G401 (cell line): Measurements from ENCODE around the gene OR51F1. TPM values are rescaled to one million over a fixed set of nuclear protein-coding genes. Genes with fewer than 3 reads are reported as not detected.

Source experiments
- total RNA-seq: library from RNA; depleted of rRNA; stranded (reverse); fragments of >200 nt; shearing (Covaris generic); gene quantifications from 2 replicates; pipeline ENCODE4 v1.2.3, GENCODE V29; 2014; rRNA removed

The OR51F1 gene
- total RNA-seq, 1 experiment from 2014 or later = not detected

Other genes starting within 250 kb of the OR51F1 start
- gene OR52M1, start 224.7 kb downstream of the OR51F1 start, total RNA-seq = not detected in 2 replicates
- not detected in 2 replicates for gene OR52I2, start 188.2 kb downstream of the OR51F1 start, total RNA-seq
- gene OR52I1, start 175.9 kb downstream of the OR51F1 start, total RNA-seq = not detected in 2 replicates
- 9.2 and 33.6 TPM in 2 replicates for gene TRIM68, start 161.7 kb downstream of the OR51F1 start, total RNA-seq
- not detected in 2 replicates for gene OR51D1, start 132.5 kb downstream of the OR51F1 start, total RNA-seq
- not detected in 2 replicates for gene OR51E1, start 126.0 kb downstream of the OR51F1 start, total RNA-seq
- gene OR51E2, start 72.1 kb downstream of the OR51F1 start, total RNA-seq = not detected in 2 replicates
- gene MMP26, start 65.2 kb downstream of the OR51F1 start, total RNA-seq = not detected in 2 replicates
- gene OR52R1, start 34.4 kb upstream of the OR51F1 start, total RNA-seq = not detected in 2 replicates
- not detected in 2 replicates for gene OR51F2, start 51.4 kb upstream of the OR51F1 start, total RNA-seq
- gene OR51S1, start 79.3 kb upstream of the OR51F1 start, total RNA-seq = not detected in 2 replicates
- not detected in 2 replicates for gene OR51T1, start 112.0 kb upstream of the OR51F1 start, total RNA-seq
- not detected in 2 replicates for gene OR51A7, start 133.8 kb upstream of the OR51F1 start, total RNA-seq
- not detected in 2 replicates for gene OR51G2, start 149.4 kb upstream of the OR51F1 start, total RNA-seq
- gene OR51G1, start 154.4 kb upstream of the OR51F1 start, total RNA-seq = not detected in 2 replicates
- not detected in 2 replicates for gene OR51A4, start 177.7 kb upstream of the OR51F1 start, total RNA-seq
- not detected in 2 replicates for gene OR51A2, start 185.8 kb upstream of the OR51F1 start, total RNA-seq
- gene OR51L1, start 224.9 kb upstream of the OR51F1 start, total RNA-seq = not detected in 2 replicates